ENCODE results near the gene RARRES1. TPM values are rescaled to one million over a fixed set of nuclear protein-coding genes. Genes with fewer than 3 reads are reported as not detected.

Gene RARRES1
- total RNA-seq, 2 donors from 2014 or later, result 10.0 to 291 TPM

DNA sequence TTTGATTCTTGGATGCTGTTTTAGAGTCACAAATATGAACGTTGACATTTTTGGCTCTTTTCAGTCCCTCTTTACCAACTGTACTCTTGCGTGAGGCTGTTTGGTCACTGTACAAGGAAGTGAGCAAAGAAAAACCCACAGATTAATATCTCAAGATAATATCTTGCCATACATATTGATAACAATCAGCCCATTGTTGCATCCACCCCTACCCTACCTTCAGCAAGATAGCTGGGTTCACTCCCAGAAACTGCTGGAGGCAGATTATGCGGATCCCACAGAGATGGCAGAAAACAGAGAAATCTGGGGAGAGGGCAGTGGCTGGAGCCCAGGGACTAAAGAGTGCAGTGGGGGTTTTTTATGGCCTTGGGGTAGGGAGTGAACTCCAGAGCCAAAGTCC lies 39.7 kb upstream of the RARRES1 start:
- H3K27me3 ChIP-seq, result no peaks in the 10 kb centered on the region
- no peak overlapping the region for H3K4me3 ChIP-seq
- no peak for DNase-seq (ENCODE audit: low spot score)
- no peaks in the 10 kb centered on the region for H3K36me3 ChIP-seq
- peaks cover 0 to 40% of the 10 kb centered on the region in 2 donors for H3K4me1 ChIP-seq
- TF ChIP-seq, protein P1, sequence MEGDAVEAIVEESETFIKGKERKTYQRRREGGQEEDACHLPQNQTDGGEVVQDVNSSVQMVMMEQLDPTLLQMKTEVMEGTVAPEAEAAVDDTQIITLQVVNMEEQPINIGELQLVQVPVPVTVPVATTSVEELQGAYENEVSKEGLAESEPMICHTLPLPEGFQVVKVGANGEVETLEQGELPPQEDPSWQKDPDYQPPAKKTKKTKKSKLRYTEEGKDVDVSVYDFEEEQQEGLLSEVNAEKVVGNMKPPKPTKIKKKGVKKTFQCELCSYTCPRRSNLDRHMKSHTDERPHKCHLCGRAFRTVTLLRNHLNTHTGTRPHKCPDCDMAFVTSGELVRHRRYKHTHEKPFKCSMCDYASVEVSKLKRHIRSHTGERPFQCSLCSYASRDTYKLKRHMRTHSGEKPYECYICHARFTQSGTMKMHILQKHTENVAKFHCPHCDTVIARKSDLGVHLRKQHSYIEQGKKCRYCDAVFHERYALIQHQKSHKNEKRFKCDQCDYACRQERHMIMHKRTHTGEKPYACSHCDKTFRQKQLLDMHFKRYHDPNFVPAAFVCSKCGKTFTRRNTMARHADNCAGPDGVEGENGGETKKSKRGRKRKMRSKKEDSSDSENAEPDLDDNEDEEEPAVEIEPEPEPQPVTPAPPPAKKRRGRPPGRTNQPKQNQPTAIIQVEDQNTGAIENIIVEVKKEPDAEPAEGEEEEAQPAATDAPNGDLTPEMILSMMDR (IDR thresholded peaks at IDR 0.05), result no peak
- no peak overlapping the region for H3K27ac ChIP-seq
- H3K9me3 ChIP-seq, result no peaks in the 10 kb centered on the region

DNA sequence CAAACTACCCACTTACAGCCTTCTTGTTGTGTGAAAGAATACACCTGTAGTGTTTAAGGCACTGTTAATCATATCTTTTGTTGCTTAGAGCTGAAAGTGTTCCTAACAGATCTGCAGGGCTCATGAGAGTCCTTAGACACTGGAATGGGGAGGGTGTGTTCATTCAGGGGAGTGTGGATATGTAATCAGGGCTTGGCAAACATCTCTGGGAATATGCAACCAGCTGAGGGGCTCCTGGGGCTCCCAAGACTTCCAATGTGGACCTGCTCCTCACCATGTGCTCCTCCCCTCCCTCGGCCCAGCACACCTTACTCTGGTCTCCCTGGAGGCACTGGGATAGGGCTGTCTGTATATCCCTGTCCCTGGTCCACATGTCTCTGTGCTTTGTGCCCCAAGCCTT lies 39.3 kb upstream of the RARRES1 start:
- H3K36me3 ChIP-seq, result no peaks in the 10 kb centered on the region
- no peaks in the 10 kb centered on the region for H3K27me3 ChIP-seq
- TF ChIP-seq, protein P1 (IDR thresholded peaks at IDR 0.05), result no peak
- DNase-seq (ENCODE audit: low spot score), result no peak
- no peak overlapping the region for H3K27ac ChIP-seq
- no peak overlapping the region for H3K4me3 ChIP-seq
- H3K4me1 ChIP-seq, result peaks cover 0 to 40% of the 10 kb centered on the region in 2 donors
- no peaks in the 10 kb centered on the region for H3K9me3 ChIP-seq

DNA sequence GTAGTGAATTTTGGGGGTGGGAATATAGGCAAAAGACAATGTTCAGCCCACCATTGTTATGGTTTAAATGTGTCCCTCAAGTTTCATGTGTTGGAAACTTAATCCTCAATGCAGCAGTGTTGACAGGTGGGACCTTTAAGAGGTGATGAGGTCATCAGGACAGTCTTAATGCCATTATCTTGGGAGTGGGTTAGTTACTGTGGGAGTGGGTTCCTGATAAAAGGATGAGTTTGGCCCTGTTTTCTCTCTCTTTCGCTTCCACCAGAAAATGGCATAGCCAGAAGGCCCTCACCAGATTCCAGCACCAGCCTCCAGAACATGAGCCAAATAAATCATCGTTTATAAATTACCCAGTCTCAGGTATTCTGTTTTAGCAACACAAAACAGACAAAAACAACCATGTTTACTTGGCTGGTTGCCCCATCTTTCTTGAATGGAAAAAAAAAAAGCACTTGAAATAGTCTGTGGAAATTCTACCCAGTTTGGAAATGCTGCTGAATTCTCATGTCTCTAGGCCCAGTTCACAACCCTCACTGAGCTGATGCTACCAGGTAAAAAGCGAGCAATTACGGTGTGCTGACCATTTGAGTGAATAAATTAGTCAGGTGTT lies 38.6 kb upstream of the RARRES1 start:
- Histone ChIP-seq H3K27ac (no peak overlapping the region), H3K27me3 (no peaks in the 10 kb centered on the region), H3K36me3 (no peaks in the 10 kb centered on the region), H3K4me3 (no peak overlapping the region), H3K9me3 (no peaks in the 10 kb centered on the region), H3K4me1 (peaks cover 0 to 41% of the 10 kb centered on the region in 2 donors)
- no peak for DNase-seq (ENCODE audit: low spot score)
- TF ChIP-seq, protein P1 (IDR thresholded peaks at IDR 0.05), result no peak

DNA sequence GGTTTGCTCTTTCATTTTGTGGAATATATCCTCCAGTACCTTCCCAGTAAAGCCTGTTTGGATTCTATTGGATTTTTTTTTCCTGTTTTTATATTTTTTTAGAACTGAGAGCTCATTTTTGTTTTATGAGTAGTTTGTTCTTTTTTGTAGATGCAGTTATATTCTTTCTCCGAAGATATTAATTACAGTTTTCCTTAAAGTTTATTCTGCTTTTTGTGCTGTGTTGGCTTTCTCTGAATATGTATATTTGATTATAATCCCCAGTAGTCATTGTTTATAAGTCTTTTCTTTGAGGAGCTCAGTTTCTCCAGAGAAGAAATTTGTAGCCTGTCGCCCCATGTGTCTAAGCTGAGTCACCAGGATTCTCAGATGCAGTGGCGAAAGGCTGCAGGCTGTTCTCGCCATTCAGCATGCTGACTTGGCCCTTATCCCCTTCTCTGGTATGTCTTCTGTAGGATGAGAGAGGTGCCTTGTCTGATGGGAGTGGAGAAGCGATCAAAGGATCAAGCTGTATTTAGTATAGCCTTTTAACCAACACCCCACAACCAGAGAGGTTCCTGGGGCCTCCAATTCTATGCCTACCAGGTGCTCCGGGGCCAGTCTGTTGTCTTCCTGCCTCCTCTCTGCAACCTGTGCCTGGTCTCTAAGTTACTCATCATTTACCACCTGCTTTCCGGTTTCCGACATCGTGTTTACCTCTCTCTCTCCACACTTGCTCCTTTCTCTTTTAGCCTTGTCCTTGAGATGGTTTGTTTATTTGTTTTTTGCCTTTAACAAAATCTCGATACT lies 37.9 kb upstream of the RARRES1 start:
- no peak overlapping the region for H3K4me3 ChIP-seq
- H3K9me3 ChIP-seq, result no peaks in the 10 kb centered on the region
- peak overlapping the region; percentile 32 to 51 for H3K27ac ChIP-seq
- H3K27me3 ChIP-seq, result no peaks in the 10 kb centered on the region
- DNase-seq (ENCODE audit: low spot score), result no peak
- TF ChIP-seq, protein P1 (IDR thresholded peaks at IDR 0.05), result no peak
- peaks cover 0 to 47% of the 10 kb centered on the region in 2 donors for H3K4me1 ChIP-seq
- H3K36me3 ChIP-seq, result no peaks in the 10 kb centered on the region

DNA sequence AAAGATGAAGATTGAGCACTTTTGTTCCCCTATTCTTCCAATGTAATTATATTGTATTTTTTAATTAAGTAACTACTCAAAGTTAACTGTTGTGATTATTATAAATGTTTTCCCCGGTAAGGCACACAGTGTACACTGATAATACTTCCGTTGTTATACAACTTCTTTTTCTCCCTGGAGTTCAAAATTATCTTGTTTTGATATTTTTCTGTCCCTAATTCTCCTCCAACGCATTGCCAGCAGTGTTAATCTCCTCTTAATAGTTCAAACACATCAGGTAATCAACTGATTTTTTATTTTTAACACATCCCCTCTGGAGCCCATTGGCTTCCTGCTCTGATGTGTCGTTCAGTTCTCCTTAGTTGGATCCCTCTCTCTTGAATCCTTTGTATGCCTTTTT lies 37.3 kb upstream of the RARRES1 start:
- peaks cover 0 to 47% of the 10 kb centered on the region in 2 donors for H3K4me1 ChIP-seq
- peak overlapping the region; percentile 32 to 51 for H3K27ac ChIP-seq
- H3K36me3 ChIP-seq, result no peaks in the 10 kb centered on the region
- H3K27me3 ChIP-seq, result no peaks in the 10 kb centered on the region
- H3K9me3 ChIP-seq, result no peaks in the 10 kb centered on the region
- no peak overlapping the region for H3K4me3 ChIP-seq
- DNase-seq (ENCODE audit: low spot score), result no peak
- TF ChIP-seq, protein P1 (IDR thresholded peaks at IDR 0.05), result no peak

Measured in right atrium auricular region (tissue), 2 donors.